Karpas-422 (cell line): Measurements from ENCODE around the gene OR2Y1. TPM values are rescaled to one million over a fixed set of nuclear protein-coding genes. Genes with fewer than 3 reads are reported as not detected.
"Not testable (repeated sequence)": the region's sequence is repeated elsewhere in the genome, so short reads cannot be mapped to it uniquely, and the experiment has no call there.

ENCODE experiments used
- DNase-seq: peaks from one replicate; pipeline ENCODE4 v3.0.0-alpha.2; 2015
- H2AFZ ChIP-seq: fragments of 200-600 bp; sonication (generic); 2 replicates; pipeline ENCODE4 v1.6.1; 2014; ENCODE audit warnings: antibody characterized with exemption, low read length, mixed read lengths
- H3K27ac ChIP-seq: fragments of 200-600 bp; sonication (generic); 2 replicates; pipeline ENCODE4 v1.5.1; 2014; ENCODE audit warnings: mild to moderate bottlenecking, low read length, moderate library complexity
- H3K27me3 ChIP-seq: fragments of 200-600 bp; sonication (generic); 2 replicates; pipeline ENCODE4 v1.6.1; 2014; ENCODE audit warnings: low read length, mixed read lengths
- H3K36me3 ChIP-seq: fragments of 200-600 bp; sonication (generic); 2 replicates; pipeline ENCODE4 v1.6.1; 2014; ENCODE audit warnings: low read length, mixed read lengths; ENCODE audit not compliant: insufficient read depth
- H3K4me1 ChIP-seq: fragments of 200-600 bp; sonication (generic); 2 replicates; pipeline ENCODE4 v1.6.1; 2014; ENCODE audit warnings: mild to moderate bottlenecking, low read length, mixed read lengths
- H3K4me2 ChIP-seq: fragments of 200-600 bp; sonication (generic); 2 replicates; pipeline ENCODE4 v1.6.1; 2014; ENCODE audit warnings: low read length, low read depth, mild to moderate bottlenecking; ENCODE audit not compliant: poor library complexity, severe bottlenecking
- H3K4me3 ChIP-seq: fragments of 200-600 bp; sonication (generic); 2 replicates; pipeline ENCODE4 v1.5.1; 2014; ENCODE audit warnings: mild to moderate bottlenecking, antibody characterized with exemption, low read length, mixed read lengths
- H3K79me2 ChIP-seq: fragments of 200-600 bp; sonication (generic); 2 replicates; pipeline ENCODE4 v1.6.1; 2014; ENCODE audit warnings: mild to moderate bottlenecking, low read length, mixed read lengths
- H3K9ac ChIP-seq: fragments of 200-600 bp; sonication (generic); 2 replicates; pipeline ENCODE4 v1.6.0; 2014; ENCODE audit warnings: low read length
- H3K9me2 ChIP-seq: fragments of 200-600 bp; sonication (generic), shearing (Covaris generic); replicated peaks from 2 replicates; pipeline ENCODE4 v1.6.0; 2014; ENCODE audit warnings: mild to moderate bottlenecking, low read length, moderate library complexity; ENCODE audit not compliant: insufficient read depth
- H3K9me3 ChIP-seq: fragments of 300-700, 200-600 bp; sonication (generic); 2 replicates; pipeline ENCODE4 v1.6.1; 2014; ENCODE audit warnings: low read length, mixed read lengths
- H4K20me1 ChIP-seq: fragments of 200-600 bp; sonication (generic); 2 replicates; pipeline ENCODE4 v1.6.1; 2014; ENCODE audit warnings: mild to moderate bottlenecking, antibody characterized with exemption, low read length, low read depth; ENCODE audit not compliant: insufficient read depth
- total RNA-seq: library from RNA; depleted of rRNA; stranded (reverse); fragments of >200 nt; shearing (Covaris generic); gene quantifications from 2 replicates; pipeline ENCODE4 v1.2.3, GENCODE V29; 2014; ENCODE audit warnings: low replicate concordance

The OR2Y1 gene
- total RNA-seq, 1 experiment from 2014 or later: not detected

DNA sequence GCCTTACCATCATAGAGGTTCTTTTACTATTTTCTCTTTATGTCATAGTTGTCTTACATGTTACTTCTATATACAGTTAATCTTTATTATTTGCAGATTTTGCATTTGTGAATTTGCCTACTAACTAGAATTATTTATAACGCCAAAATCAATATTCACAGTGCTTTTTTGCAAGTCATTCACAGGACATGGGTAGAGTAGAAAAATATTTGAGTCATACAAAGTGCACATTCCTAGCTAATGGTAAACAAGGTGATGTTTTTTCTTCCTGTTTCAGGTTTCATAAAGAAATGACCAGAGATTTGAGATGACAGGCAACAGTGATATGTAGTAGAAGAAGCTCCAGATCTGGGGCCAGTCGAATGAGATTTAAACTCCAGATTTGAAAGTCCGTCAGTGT, 30.0 kb upstream of the OR2Y1 start:
- no peak overlapping the region for H3K4me3 ChIP-seq
- H3K9me2 ChIP-seq: no peaks in the 10 kb centered on the region
- H3K4me2 ChIP-seq: no peak overlapping the region
- DNase-seq: no peak
- no peaks in the 10 kb centered on the region for H4K20me1 ChIP-seq
- no peak overlapping the region for H3K27ac ChIP-seq
- no peaks in the 10 kb centered on the region for H3K79me2 ChIP-seq
- no peaks in the 10 kb centered on the region for H3K4me1 ChIP-seq
- H3K9me3 ChIP-seq: no peaks in the 10 kb centered on the region
- H3K36me3 ChIP-seq: no peaks in the 10 kb centered on the region
- H3K27me3 ChIP-seq: no peaks in the 10 kb centered on the region
- no peak overlapping the region for H3K9ac ChIP-seq
- no peak overlapping the region for H2AFZ ChIP-seq

DNA sequence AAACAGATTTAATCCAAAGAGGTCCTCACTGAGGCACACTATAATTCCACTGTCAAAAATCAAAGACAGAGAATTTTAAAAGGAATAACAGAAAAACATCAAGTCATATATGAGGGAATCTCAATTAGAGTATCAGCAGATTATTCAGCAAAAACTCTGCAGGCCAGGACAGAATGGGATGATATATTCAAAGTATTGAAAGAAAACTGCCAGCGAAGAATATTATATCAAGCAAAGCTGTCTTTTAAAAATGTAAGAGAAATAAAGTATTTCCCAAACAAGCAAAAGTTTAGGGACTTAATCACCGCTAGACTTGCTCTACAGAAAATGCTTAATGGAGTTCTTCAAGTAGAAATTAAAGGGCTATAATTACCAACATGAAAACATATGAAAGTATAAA, 15.7 kb upstream of the OR2Y1 start:
- Histone ChIP-seq H3K4me1 (no peaks in the 10 kb centered on the region), H3K79me2 (no peaks in the 10 kb centered on the region), H3K36me3 (no peaks in the 10 kb centered on the region), H3K9me3 (no peaks in the 10 kb centered on the region), H3K4me2 (no peak overlapping the region), H3K27ac (no peak overlapping the region), H3K9me2 (no peaks in the 10 kb centered on the region), H3K9ac (no peak overlapping the region), H4K20me1 (no peaks in the 10 kb centered on the region), H3K4me3 (no peak overlapping the region), H3K27me3 (no peaks in the 10 kb centered on the region), H2AFZ (no peak overlapping the region)
- DNase-seq: no peak

DNA sequence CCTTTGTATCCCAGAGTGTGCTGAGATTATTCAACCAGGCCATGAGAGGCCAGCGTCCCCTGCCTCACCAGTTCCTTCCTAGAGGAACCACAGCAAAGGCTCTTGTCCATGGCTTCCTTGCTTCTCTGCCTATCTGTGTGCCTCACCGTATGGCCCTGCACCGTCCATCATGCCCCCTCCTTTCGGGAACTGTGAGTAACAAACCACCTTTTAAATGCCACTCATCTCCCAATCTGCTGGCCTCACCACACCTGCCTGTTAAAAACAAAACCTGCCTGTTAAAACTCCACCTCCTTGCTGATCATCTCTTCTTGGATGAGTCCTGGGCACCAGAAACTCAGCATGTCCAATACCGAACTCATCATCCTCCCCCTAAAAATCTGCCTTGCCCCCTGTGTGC, 4.4 kb upstream of the OR2Y1 start:
- H3K4me3 ChIP-seq: no peak overlapping the region
- no peaks in the 10 kb centered on the region for H4K20me1 ChIP-seq
- H3K9me2 ChIP-seq: no peaks in the 10 kb centered on the region
- H3K79me2 ChIP-seq: no peaks in the 10 kb centered on the region
- no peak overlapping the region for H3K9ac ChIP-seq
- no peak overlapping the region for H3K4me2 ChIP-seq
- no peaks in the 10 kb centered on the region for H3K9me3 ChIP-seq
- H3K4me1 ChIP-seq: no peaks in the 10 kb centered on the region
- DNase-seq: no peak
- no peak overlapping the region for H3K27ac ChIP-seq
- no peak overlapping the region for H2AFZ ChIP-seq
- no peaks in the 10 kb centered on the region for H3K36me3 ChIP-seq
- no peaks in the 10 kb centered on the region for H3K27me3 ChIP-seq

DNA sequence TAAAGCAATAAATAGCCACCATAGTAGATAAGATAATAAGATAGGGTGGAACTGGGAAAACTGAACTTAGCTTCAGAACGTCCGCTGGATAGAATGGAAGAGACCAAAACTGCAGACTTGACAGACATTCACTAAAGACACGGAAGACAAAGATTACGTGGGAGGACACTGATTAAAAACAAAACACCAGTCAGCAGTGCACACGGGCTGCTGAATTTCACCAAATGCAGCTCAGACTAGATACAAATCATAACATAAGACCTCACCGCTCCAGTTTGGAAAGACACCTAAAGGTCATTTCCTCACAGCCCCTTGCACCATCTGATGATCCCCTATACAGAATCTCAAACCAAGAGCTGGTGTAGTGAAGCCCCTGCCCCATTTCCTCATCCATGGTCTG, 2.9 kb upstream of the OR2Y1 start:
- H3K9ac ChIP-seq: no peak overlapping the region
- DNase-seq: no peak
- H3K4me2 ChIP-seq: no peak overlapping the region

DNA sequence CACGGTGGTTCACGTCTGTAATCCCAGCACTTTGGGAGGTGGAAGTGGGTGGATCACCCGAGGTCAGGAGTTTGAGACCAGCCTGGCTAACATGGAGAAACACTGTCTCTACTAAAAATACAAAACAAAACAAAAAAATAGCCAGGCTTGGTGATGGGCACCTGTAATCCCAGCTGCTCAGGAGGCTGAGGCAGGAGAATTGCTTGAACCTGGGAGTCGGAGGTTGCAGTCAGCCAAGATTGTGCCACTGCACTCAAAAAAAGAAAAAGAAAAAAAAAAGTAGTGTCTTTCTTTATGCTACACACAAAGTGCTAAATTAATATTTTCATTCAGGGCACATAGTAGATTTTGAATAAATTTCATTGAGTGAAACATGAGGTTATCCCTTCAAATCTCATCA, 1.1 kb upstream of the OR2Y1 start:
- H3K9me2 ChIP-seq, H3K4me3 ChIP-seq, H3K4me1 ChIP-seq, DNase-seq, H3K9ac ChIP-seq, H3K9me3 ChIP-seq, H2AFZ ChIP-seq, H3K79me2 ChIP-seq, H3K4me2 ChIP-seq, H3K27ac ChIP-seq, H4K20me1 ChIP-seq, H3K36me3 ChIP-seq, H3K27me3 ChIP-seq: not testable (repeated sequence)

More for the DNA sequence above, 2.9 kb upstream of the OR2Y1 start:
- Histone ChIP-seq H3K79me2 (no peaks in the 10 kb centered on the region), H4K20me1 (no peaks in the 10 kb centered on the region), H2AFZ (no peak overlapping the region), H3K27me3 (no peaks in the 10 kb centered on the region), H3K4me3 (no peak overlapping the region), H3K36me3 (no peaks in the 10 kb centered on the region), H3K27ac (no peak overlapping the region), H3K4me1 (no peaks in the 10 kb centered on the region), H3K9me2 (no peaks in the 10 kb centered on the region), H3K9me3 (no peaks in the 10 kb centered on the region)

DNA sequence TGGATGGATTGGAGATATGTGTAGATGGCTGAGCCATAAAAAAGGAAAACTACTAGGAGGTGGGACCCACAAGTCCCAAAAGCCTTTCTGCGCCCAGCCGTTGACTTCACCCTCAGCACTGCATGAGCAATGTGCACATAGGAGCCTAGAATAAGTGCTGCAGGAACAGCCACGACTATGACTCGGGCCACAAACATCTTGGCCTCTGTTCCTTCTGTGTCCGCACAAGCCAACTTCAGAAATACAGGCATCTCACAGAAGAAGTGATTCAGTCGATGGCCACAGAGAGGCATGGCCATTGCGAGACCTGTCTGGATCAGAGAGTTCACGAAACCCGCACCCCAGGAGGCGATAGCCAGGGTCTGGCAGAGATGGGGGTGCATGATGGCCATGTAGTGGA, 587 bp downstream of the OR2Y1 start:
- no peak overlapping the region for H3K27ac ChIP-seq
- no peaks in the 10 kb centered on the region for H3K4me1 ChIP-seq
- H3K36me3 ChIP-seq: no peaks in the 10 kb centered on the region
- H3K9me3 ChIP-seq: no peaks in the 10 kb centered on the region
- H3K9me2 ChIP-seq: no peaks in the 10 kb centered on the region
- no peak for DNase-seq
- no peak overlapping the region for H3K4me3 ChIP-seq
- no peaks in the 10 kb centered on the region for H4K20me1 ChIP-seq
- no peak overlapping the region for H2AFZ ChIP-seq
- H3K9ac ChIP-seq: no peak overlapping the region
- no peak overlapping the region for H3K4me2 ChIP-seq
- no peaks in the 10 kb centered on the region for H3K27me3 ChIP-seq
- no peaks in the 10 kb centered on the region for H3K79me2 ChIP-seq

DNA sequence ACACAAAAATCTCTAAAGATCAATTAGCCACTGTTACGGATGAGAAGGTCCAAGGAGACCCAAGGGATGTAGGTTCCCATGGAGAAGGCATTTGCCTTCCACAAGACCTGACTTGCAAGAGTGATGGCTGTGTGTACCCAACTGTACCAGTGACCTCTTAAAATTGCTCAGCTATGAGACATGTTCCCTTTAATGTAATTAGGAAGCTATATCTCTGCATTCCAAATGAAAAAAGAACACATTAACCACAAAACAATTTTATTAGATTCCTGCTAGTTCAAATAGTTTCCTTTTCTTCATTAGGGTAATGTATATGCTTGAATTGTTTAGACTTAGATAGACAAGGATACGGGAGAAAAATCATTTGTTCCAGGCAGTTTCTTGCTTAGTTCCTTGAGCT, 3.3 kb downstream of the OR2Y1 start:
- no peaks in the 10 kb centered on the region for H3K4me1 ChIP-seq
- no peaks in the 10 kb centered on the region for H3K27me3 ChIP-seq
- H3K9ac ChIP-seq: no peak overlapping the region
- H3K4me3 ChIP-seq: no peak overlapping the region
- no peaks in the 10 kb centered on the region for H3K36me3 ChIP-seq
- no peak overlapping the region for H2AFZ ChIP-seq
- H3K9me2 ChIP-seq: no peaks in the 10 kb centered on the region
- DNase-seq: no peak
- no peak overlapping the region for H3K4me2 ChIP-seq
- no peaks in the 10 kb centered on the region for H3K9me3 ChIP-seq
- H4K20me1 ChIP-seq: no peaks in the 10 kb centered on the region
- no peaks in the 10 kb centered on the region for H3K79me2 ChIP-seq
- H3K27ac ChIP-seq: no peak overlapping the region

DNA sequence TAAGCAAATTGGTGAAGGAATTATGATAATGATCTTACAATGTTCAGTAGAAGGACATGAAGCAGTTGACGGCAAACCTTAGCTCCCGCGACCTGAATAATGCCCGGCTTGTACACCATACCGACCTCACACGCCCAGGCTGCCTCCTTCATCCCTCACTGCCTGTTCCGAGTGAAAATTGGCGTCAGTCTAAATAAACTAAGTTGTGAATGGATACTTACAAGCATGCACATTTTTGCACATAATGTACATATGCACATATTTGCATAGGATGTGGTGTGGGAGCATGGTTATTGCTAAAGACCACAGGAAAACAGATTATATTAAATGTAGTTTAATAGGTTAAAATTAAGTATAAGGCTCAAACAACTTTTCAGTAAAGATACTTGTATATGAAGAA, 14.9 kb downstream of the OR2Y1 start:
- no peaks in the 10 kb centered on the region for H3K4me1 ChIP-seq
- no peak overlapping the region for H3K4me2 ChIP-seq
- no peak overlapping the region for H2AFZ ChIP-seq
- no peaks in the 10 kb centered on the region for H3K9me3 ChIP-seq
- no peaks in the 10 kb centered on the region for H3K27me3 ChIP-seq
- no peaks in the 10 kb centered on the region for H3K9me2 ChIP-seq
- DNase-seq: no peak
- no peaks in the 10 kb centered on the region for H4K20me1 ChIP-seq
- no peak overlapping the region for H3K27ac ChIP-seq
- no peaks in the 10 kb centered on the region for H3K36me3 ChIP-seq
- no peak overlapping the region for H3K4me3 ChIP-seq
- no peak overlapping the region for H3K9ac ChIP-seq
- H3K79me2 ChIP-seq: no peaks in the 10 kb centered on the region

DNA sequence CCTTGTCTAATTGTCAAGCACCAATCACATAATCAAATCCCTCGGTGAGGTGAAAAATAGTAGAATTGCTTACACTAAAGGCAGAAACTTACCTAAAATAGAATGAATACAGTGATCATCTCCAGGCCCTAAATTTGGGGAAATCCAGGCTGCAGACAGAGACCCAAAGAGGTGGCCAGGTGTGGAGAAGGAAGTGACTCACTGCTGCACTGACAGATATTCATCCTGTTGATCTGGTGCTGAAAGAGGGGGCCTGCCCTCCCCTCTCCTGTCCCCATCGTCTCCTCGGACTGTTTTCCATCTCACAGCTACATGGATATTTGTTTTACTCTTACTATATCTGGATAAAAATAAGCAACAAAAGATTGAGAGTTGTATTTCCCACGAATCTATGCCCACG, 15.9 kb downstream of the OR2Y1 start:
- Histone ChIP-seq H2AFZ (no peak overlapping the region), H4K20me1 (no peaks in the 10 kb centered on the region), H3K36me3 (no peaks in the 10 kb centered on the region), H3K4me3 (no peak overlapping the region), H3K27ac (no peak overlapping the region), H3K4me1 (no peaks in the 10 kb centered on the region), H3K79me2 (no peaks in the 10 kb centered on the region), H3K9ac (no peak overlapping the region), H3K9me3 (no peaks in the 10 kb centered on the region), H3K27me3 (no peaks in the 10 kb centered on the region), H3K9me2 (no peaks in the 10 kb centered on the region), H3K4me2 (no peak overlapping the region)
- no peak for DNase-seq
